ENCODE measurements around the gene CTCF.

Gene CTCF

GRCh38 chr16:67541391-67542263 lies 20.7 kb upstream of the CTCF start:
- Mint-ChIP-seq H3K4me1 (ENCODE audit: low read depth) (peaks cover 32% of the 10 kb centered on the region), H3K27ac (no peak overlapping the region), H3K4me3 (no peak overlapping the region), H3K36me3 (ENCODE audit: low read depth) (peaks cover 12% of the 10 kb centered on the region), H3K9me3 (no peaks in the 10 kb centered on the region), H3K27me3 (no peaks in the 10 kb centered on the region)

- Mint-ChIP-seq H3K4me3 (no peak overlapping the region), H3K27ac (peak overlapping the region; percentile 62), H3K36me3 (ENCODE audit: low read depth) (peaks cover 12% of the 10 kb centered on the region), H3K27me3 (no peaks in the 10 kb centered on the region), H3K9me3 (no peaks in the 10 kb centered on the region), H3K4me1 (ENCODE audit: low read depth) (peaks cover 33% of the 10 kb centered on the region)
Measured at GRCh38 chr16:67542464-67542863, 19.9 kb upstream of the CTCF start.

GRCh38 chr16:67543036-67543435 lies 19.3 kb upstream of the CTCF start:
- Mint-ChIP-seq H3K27ac (no peak overlapping the region), H3K27me3 (no peaks in the 10 kb centered on the region), H3K9me3 (no peaks in the 10 kb centered on the region), H3K4me3 (no peak overlapping the region), H3K4me1 (ENCODE audit: low read depth) (peaks cover 39% of the 10 kb centered on the region), H3K36me3 (ENCODE audit: low read depth) (peaks cover 12% of the 10 kb centered on the region)

GRCh38 chr16:67543582-67543981 lies 18.7 kb upstream of the CTCF start:
- H3K27ac Mint-ChIP-seq, result no peak overlapping the region
- H3K9me3 Mint-ChIP-seq, result no peaks in the 10 kb centered on the region
- peaks cover 12% of the 10 kb centered on the region for H3K36me3 Mint-ChIP-seq (ENCODE audit: low read depth)
- H3K27me3 Mint-ChIP-seq, result no peaks in the 10 kb centered on the region
- H3K4me1 Mint-ChIP-seq (ENCODE audit: low read depth), result peaks cover 44% of the 10 kb centered on the region
- no peak overlapping the region for H3K4me3 Mint-ChIP-seq

- H3K27ac Mint-ChIP-seq, result no peak overlapping the region
- H3K4me3 Mint-ChIP-seq, result no peak overlapping the region
- H3K4me1 Mint-ChIP-seq (ENCODE audit: low read depth), result peaks cover 44% of the 10 kb centered on the region
- H3K27me3 Mint-ChIP-seq, result no peaks in the 10 kb centered on the region
- peaks cover 12% of the 10 kb centered on the region for H3K36me3 Mint-ChIP-seq (ENCODE audit: low read depth)
- H3K9me3 Mint-ChIP-seq, result no peaks in the 10 kb centered on the region
Measured at GRCh38 chr16:67544329-67544841, 17.9 kb upstream of the CTCF start.

GRCh38 chr16:67544844-67545664 lies 17.3 kb upstream of the CTCF start:
- Mint-ChIP-seq H3K9me3 (no peaks in the 10 kb centered on the region), H3K27ac (no peak overlapping the region), H3K27me3 (no peaks in the 10 kb centered on the region), H3K36me3 (ENCODE audit: low read depth) (peaks cover 15% of the 10 kb centered on the region), H3K4me3 (no peak overlapping the region), H3K4me1 (ENCODE audit: low read depth) (peaks cover 49% of the 10 kb centered on the region)

GRCh38 chr16:67545665-67546024 lies 16.7 kb upstream of the CTCF start:
- peaks cover 48% of the 10 kb centered on the region for H3K4me1 Mint-ChIP-seq (ENCODE audit: low read depth)
- peaks cover 13% of the 10 kb centered on the region for H3K36me3 Mint-ChIP-seq (ENCODE audit: low read depth)
- no peak overlapping the region for H3K27ac Mint-ChIP-seq
- H3K27me3 Mint-ChIP-seq, result no peaks in the 10 kb centered on the region
- H3K4me3 Mint-ChIP-seq, result no peak overlapping the region
- no peaks in the 10 kb centered on the region for H3K9me3 Mint-ChIP-seq

GRCh38 chr16:67546091-67546501 lies 16.2 kb upstream of the CTCF start:
- Mint-ChIP-seq H3K9me3 (no peaks in the 10 kb centered on the region), H3K4me3 (no peak overlapping the region), H3K27me3 (no peaks in the 10 kb centered on the region), H3K27ac (peak overlapping the region; percentile 82), H3K36me3 (ENCODE audit: low read depth) (peaks cover 10% of the 10 kb centered on the region), H3K4me1 (ENCODE audit: low read depth) (peaks cover 45% of the 10 kb centered on the region)

GRCh38 chr16:67546761-67547422 lies 15.4 kb upstream of the CTCF start:
- Mint-ChIP-seq H3K9me3 (no peaks in the 10 kb centered on the region), H3K4me1 (ENCODE audit: low read depth) (peaks cover 46% of the 10 kb centered on the region), H3K27me3 (no peaks in the 10 kb centered on the region), H3K36me3 (ENCODE audit: low read depth) (peaks cover 10% of the 10 kb centered on the region), H3K27ac (peak overlapping the region; percentile 82), H3K4me3 (no peak overlapping the region)

GRCh38 chr16:67547423-67548264 lies 14.7 kb upstream of the CTCF start:
- H3K4me3 Mint-ChIP-seq, result peak overlapping the region; percentile 52
- no peaks in the 10 kb centered on the region for H3K9me3 Mint-ChIP-seq
- peaks cover 46% of the 10 kb centered on the region for H3K4me1 Mint-ChIP-seq (ENCODE audit: low read depth)
- H3K27ac Mint-ChIP-seq, result peak overlapping the region; percentile 82
- H3K27me3 Mint-ChIP-seq, result no peaks in the 10 kb centered on the region
- peaks cover 4% of the 10 kb centered on the region for H3K36me3 Mint-ChIP-seq (ENCODE audit: low read depth)

- no peaks in the 10 kb centered on the region for H3K27me3 Mint-ChIP-seq
- peaks cover 51% of the 10 kb centered on the region for H3K4me1 Mint-ChIP-seq (ENCODE audit: low read depth)
- H3K27ac Mint-ChIP-seq, result peak overlapping the region; percentile 82
- H3K36me3 Mint-ChIP-seq (ENCODE audit: low read depth), result peaks cover 4% of the 10 kb centered on the region
- H3K9me3 Mint-ChIP-seq, result no peaks in the 10 kb centered on the region
- no peak overlapping the region for H3K4me3 Mint-ChIP-seq
Measured at GRCh38 chr16:67548265-67549126, 13.8 kb upstream of the CTCF start.

GRCh38 chr16:67549240-67549639 lies 13.1 kb upstream of the CTCF start:
- peak overlapping the region; percentile 55 for H3K27ac Mint-ChIP-seq
- H3K4me3 Mint-ChIP-seq, result no peak overlapping the region
- H3K4me1 Mint-ChIP-seq (ENCODE audit: low read depth), result peaks cover 57% of the 10 kb centered on the region
- peaks cover 4% of the 10 kb centered on the region for H3K36me3 Mint-ChIP-seq (ENCODE audit: low read depth)
- no peaks in the 10 kb centered on the region for H3K9me3 Mint-ChIP-seq
- H3K27me3 Mint-ChIP-seq, result no peaks in the 10 kb centered on the region

- Mint-ChIP-seq H3K4me3 (no peak overlapping the region), H3K4me1 (ENCODE audit: low read depth) (peaks cover 59% of the 10 kb centered on the region), H3K36me3 (ENCODE audit: low read depth) (peaks cover 4% of the 10 kb centered on the region), H3K9me3 (no peaks in the 10 kb centered on the region), H3K27ac (peak overlapping the region; percentile 54), H3K27me3 (no peaks in the 10 kb centered on the region)
Measured at GRCh38 chr16:67549936-67550335, 12.4 kb upstream of the CTCF start.
